ENCODE results near the gene CRTAP.
"Not testable (repeated sequence)": the region's sequence is repeated elsewhere in the genome, so short reads cannot be mapped to it uniquely, and the experiment has no call there.

The CRTAP gene

GRCh38 chr3:33100229-33100628 lies 13.6 kb upstream of the CRTAP start:
- DNase-seq = no peak

GRCh38 chr3:33103034-33103433 lies 10.8 kb upstream of the CRTAP start:
- DNase-seq = no peak

DNA sequence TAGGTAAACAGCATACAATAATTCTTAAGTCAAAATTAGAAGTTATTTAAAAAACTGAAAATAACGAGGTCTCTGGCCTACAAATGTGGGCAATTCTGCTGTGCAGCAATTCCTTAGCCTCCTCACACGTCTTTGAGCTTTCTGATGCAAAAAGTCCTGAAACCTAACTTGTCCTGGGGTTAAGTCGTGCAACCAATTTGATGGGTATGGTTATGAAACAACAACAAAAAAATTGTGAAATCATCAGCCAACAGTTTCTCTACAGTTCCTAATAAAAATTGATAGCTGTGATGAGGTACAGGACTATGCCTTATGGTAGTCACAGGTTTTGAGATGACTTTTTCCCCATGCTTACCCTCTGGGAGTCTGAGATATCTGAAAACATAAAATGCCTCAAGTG lies 10.3 kb upstream of the CRTAP start:
- DNase-seq = no peak

- no peak for DNase-seq
Measured at GRCh38 chr3:33104803-33105202, 9.0 kb upstream of the CRTAP start.

DNA sequence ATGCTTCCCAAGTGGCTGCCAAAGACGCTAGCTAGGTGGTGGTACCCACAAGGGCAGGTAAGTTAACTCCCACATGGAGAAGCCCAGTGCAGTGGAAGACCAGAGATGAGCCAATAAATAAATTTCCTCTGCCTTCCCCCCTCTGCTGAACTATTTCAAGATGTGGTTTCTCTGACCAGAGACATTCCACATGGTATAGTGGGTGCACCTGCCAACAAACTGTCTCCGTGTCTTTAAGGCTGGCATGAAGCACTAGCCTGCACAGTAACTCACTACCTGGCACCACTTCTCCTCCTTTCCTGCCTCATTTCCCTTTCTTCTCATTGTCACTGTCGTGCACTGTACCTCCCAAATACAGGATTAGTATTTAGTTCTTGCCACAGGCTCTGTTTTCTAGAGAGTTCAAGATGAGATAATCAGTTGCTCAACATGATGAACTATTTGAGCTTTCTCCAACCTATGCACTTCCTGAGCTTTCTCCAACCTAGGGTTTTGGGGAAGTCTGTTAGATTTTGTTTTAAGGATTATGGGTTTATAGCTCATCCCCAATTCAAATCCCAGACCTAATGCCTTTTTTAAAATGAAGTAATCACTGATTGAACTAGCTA lies 8.4 kb upstream of the CRTAP start:
- no peak for DNase-seq

DNA sequence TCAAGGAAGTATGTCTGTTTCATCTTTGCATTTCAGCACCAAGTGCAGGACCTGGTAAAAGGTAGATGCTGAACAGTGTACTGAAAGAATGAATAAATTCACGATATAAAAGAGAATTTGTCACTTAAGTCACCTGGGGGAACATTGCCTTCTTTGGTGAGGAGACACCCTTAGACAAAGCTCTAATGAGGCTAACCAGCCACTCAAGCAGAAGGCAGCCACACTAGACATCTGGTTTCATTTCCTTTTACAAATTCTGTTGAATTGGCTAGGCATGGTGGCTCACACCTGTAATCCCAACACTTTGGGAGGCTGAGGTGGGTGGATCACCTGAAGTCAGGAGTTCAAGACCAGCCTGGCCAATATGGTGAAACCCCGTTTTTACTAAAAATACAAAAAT lies 7.0 kb upstream of the CRTAP start:
- not testable (repeated sequence) for DNase-seq

- no peak for DNase-seq
Measured at GRCh38 chr3:33111581-33111980, 2.2 kb upstream of the CRTAP start.

- DNase-seq = no peak
Measured at GRCh38 chr3:33114622-33115023, 809 bp downstream of the CRTAP start.

- DNase-seq = no peak
Measured at GRCh38 chr3:33115024-33115768, 1.4 kb downstream of the CRTAP start.

DNA sequence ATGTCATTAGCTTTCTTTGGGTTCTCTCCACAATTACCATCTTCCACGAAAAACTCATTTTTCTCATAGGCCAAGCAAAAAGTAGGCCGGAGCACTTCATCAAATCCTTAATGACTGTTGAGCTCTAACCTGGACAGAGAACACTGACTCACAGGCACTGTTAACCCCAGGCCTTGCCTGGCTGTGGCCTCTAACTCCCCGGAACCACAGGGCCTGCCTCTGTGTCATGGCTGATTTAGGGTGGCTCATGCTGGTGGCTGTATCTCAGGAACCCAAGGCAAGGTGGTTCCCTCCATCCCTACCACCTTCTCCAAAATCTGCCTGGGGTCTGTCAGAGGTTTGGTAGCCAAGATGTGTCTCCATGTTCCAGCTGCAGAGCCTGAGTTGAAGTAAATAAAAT lies 3.6 kb downstream of the CRTAP start:
- no peak for DNase-seq

GRCh38 chr3:33119891-33120290 lies 6.1 kb downstream of the CRTAP start:
- no peak for DNase-seq

DNA sequence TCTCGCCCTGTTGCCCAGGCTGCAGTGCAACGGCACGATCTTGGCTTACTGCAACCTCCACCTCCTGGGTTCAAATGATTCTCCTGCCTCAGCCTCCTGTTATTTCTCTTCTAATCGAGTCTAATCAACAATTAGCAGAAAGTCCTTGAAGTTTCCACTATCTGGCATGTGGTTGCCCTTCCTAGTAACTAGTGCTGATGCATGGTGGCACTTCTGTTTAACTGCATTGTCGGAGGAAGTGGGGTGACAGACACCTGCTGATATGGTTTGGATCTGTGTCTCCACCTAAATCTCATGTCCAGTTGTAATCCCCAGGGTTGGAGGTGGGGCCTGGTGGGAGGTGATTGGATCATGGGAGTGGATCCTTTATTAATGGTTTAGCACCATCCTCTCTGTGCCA lies 9.2 kb downstream of the CRTAP start:
- no peak for DNase-seq

GRCh38 chr3:33124638-33125037 lies 10.8 kb downstream of the CRTAP start:
- no peak for DNase-seq

- DNase-seq = no peak
Measured at GRCh38 chr3:33125840-33126239, 12.0 kb downstream of the CRTAP start.

GRCh38 chr3:33128706-33129105 lies 14.9 kb downstream of the CRTAP start:
- DNase-seq = no peak

DNA sequence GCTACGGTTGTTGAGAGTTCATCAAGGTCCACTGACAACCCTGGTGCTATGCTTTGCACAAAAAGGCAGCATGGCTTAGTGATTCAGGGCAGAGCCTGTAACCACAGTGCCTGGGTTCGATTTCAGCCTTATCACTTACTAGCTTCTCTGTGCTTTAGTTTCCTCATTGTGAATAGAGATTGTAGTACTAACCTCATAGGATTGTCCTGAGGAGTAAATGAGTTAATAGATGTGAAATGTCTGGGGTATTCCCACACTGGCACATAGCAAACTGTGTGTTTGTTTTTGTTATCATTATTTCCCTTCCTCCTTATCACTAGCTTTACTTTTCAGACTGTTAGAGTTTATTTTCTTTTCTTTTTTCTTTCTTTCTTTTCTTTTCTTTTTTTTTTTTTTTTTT lies 16.3 kb downstream of the CRTAP start:
- DNase-seq = no peak

GRCh38 chr3:33131331-33132018 lies 17.7 kb downstream of the CRTAP start:
- peak; percentile 60 for DNase-seq

DNA sequence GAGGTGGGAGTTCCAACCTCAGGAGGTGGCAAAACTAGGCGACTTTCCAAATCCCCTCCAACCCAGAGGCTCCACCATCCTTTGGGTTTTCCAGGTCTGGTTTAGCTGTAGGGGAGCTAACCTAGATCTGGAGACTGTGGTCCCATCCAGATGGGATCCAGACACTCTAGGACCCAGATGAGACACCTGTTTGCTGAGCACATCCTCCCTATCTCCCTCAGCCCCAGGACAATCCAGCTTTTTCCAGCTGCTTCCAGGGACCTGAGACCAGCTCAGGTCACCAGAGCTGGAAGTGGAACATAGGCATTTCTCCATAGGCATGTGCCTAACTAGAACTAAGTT lies 18.2 kb downstream of the CRTAP start:
- DNase-seq = no peak

GRCh38 chr3:33134026-33134625 lies 20.3 kb downstream of the CRTAP start:
- no peak for DNase-seq

GRCh38 chr3:33137691-33138090 lies 23.9 kb downstream of the CRTAP start:
- DNase-seq = no peak

GRCh38 chr3:33139006-33139623 lies 25.3 kb downstream of the CRTAP start:
- not testable (repeated sequence) for DNase-seq

DNA sequence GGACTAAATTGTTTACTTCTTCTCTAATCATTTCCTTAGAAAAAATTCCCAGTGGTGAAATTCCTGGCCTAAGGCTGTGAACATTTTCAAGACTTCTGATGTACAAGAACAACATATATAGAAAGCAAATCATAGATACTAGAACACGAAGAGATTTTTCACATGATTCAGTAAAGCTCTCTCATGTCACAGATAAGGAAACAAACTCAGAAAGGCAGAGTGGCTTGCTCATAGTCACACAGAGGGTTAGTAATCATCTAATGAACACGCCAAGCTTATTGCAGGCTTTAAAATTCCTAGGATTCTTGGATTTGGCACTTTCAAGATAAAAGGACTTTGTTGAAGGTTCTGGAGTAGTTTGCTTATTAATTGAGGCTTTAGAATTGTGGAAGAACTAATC lies 26.2 kb downstream of the CRTAP start:
- DNase-seq = no peak

GRCh38 chr3:33141006-33141405 lies 27.2 kb downstream of the CRTAP start:
- DNase-seq = no peak

GRCh38 chr3:33144433-33144832 lies 30.6 kb downstream of the CRTAP start:
- DNase-seq = no peak
